Subcutaneous abdominal adipose tissue (tissue), 5 donors: ENCODE data around the gene CLASRP.

Experiments used
- H3K27ac ChIP-seq: one replicate; pipeline ENCODE4 v1.7.0; 2013; ENCODE audit warnings: low read depth, mild to moderate bottlenecking, inconsistent platforms, low read length, moderate library complexity
- H3K27me3 ChIP-seq, 5 donors: one replicate each; pipeline ENCODE4 v1.7.0; 2013; ENCODE audit warnings: low read length in 5 of 5, inconsistent platforms in 1 of 5; ENCODE audit not compliant: control insufficient read depth in 5 of 5, insufficient read depth in 4 of 5
- H3K36me3 ChIP-seq, 5 donors: one replicate each; pipeline ENCODE4 v1.7.0; 2013; ENCODE audit warnings: low read length in 5 of 5; ENCODE audit not compliant: control insufficient read depth in 5 of 5, insufficient read depth in 5 of 5
- H3K4me1 ChIP-seq, 5 donors: one replicate each; pipeline ENCODE4 v1.7.0; 2013; ENCODE audit warnings: low read length in 5 of 5, mild to moderate bottlenecking in 3 of 5, moderate library complexity in 1 of 5; ENCODE audit not compliant: control insufficient read depth in 5 of 5, insufficient read depth in 5 of 5
- H3K4me3 ChIP-seq, 5 donors: one replicate each; pipeline ENCODE4 v1.7.0; 2013; ENCODE audit warnings: low read length in 5 of 5, low read depth in 1 of 5
- H3K9ac ChIP-seq, 5 donors: one replicate each; pipeline ENCODE4 v1.7.0; 2013; ENCODE audit warnings: low read length in 5 of 5, mild to moderate bottlenecking in 4 of 5, moderate library complexity in 3 of 5
- H3K9me3 ChIP-seq, 5 donors: one replicate each; pipeline ENCODE4 v1.7.0; 2013; ENCODE audit warnings: low read length in 5 of 5; ENCODE audit not compliant: control insufficient read depth in 5 of 5
- donor health status: healthy.
- donor health status: healthy.
- donor health status: healthy.
- donor health status: healthy.
- donor health status: healthy.

The CLASRP gene

DNA sequence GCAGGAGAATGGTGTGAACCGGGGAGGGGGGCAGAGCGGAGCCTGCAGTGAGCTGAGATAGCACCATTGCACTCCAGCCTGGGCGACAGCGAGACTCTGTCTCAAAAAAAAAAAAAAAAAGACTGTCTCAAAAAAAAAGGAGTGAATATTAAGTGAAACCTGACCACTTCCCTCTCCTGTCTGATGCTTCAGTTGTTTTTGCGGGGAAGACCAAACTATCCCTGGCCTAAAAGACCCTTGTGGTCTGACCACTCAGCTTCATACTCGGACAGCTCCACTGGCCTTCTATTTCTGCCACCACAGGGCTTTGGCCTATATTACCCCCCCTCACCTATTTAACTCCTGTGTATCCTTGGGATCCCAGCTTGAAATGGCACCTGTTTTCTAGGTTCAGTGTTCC is 2.3 kb downstream of the CLASRP start:
- Histone ChIP-seq H3K4me3 (no peak overlapping the region), H3K27ac (no peak overlapping the region), H3K36me3 (peaks cover 0 to 71% (median 46%) of the 10 kb centered on the region in 5 donors), H3K9ac (peak overlapping the region in 3 of 5 donors; percentile 8 to 41 (median 11)), H3K4me1 (peaks cover 11 to 47% (median 29%) of the 10 kb centered on the region in 5 donors), H3K27me3 (no peaks in the 10 kb centered on the region), H3K9me3 (no peaks in the 10 kb centered on the region)

DNA sequence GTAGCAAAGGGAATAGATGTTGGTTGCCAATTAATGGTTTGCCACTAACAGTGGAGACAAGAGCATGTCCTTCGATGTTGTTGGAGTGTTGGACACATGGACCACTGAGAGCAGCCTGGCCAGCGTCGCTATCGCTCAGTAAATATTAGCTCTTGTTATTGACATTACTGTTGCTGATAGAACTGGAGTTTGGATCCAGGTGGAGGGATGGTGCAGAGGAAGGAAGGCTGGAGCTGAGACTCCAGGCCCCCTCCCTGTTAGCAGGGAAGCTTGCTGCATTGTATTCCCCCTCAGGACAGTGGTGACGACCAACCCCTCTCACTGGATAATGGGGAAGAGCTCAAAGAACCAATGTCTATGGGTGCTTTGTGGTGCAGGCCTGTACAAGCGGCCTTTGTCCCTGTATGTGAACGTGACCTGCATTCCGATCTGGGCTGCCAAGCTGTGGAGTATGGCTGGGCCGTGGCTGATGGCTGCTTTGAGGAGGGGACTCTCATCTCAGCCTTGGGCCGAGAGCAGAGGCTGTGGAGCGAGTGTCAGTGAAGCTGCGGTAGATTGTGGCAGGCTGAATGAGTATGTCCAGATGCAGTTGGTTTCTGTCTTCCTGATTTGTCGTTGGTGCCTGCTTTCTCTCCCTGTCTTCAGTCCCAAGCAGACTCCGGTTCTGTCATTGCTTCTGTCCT is 7.0 kb downstream of the CLASRP start:
- peak overlapping the region in 1 of 5 donors; percentile 0 for H3K9ac ChIP-seq
- no peak overlapping the region for H3K27ac ChIP-seq
- H3K4me3 ChIP-seq: no peak overlapping the region
- H3K36me3 ChIP-seq: peaks cover 0 to 64% (median 42%) of the 10 kb centered on the region in 5 donors
- H3K27me3 ChIP-seq: no peaks in the 10 kb centered on the region
- H3K4me1 ChIP-seq: peaks cover 4 to 41% (median 15%) of the 10 kb centered on the region in 5 donors
- no peaks in the 10 kb centered on the region for H3K9me3 ChIP-seq

DNA sequence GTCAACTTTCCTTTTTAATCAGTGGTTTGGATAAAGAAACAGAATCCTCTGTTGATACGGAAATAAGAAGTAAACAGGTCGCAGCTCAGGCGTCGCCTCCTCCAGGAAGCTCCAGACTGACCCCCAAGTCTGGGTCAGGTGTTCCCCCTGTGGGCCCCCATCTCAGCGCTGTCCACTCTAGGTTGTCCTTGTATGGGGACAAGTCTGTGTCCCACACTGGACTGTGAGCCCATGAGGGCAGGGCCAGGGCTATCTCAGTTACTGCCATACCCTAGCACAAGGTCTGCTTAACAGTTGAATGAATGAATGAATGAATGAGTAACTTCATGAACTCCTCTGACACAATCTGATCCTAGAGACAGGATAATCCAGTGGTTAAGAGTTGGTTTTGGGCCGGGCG is 7.5 kb downstream of the CLASRP start:
- H3K27ac ChIP-seq: no peak overlapping the region
- peaks cover 0 to 61% (median 38%) of the 10 kb centered on the region in 5 donors for H3K36me3 ChIP-seq
- H3K4me3 ChIP-seq: no peak overlapping the region
- no peaks in the 10 kb centered on the region for H3K9me3 ChIP-seq
- H3K9ac ChIP-seq: peak overlapping the region in 1 of 5 donors; percentile 0
- no peaks in the 10 kb centered on the region for H3K27me3 ChIP-seq
- H3K4me1 ChIP-seq: peaks cover 4 to 36% (median 14%) of the 10 kb centered on the region in 5 donors

DNA sequence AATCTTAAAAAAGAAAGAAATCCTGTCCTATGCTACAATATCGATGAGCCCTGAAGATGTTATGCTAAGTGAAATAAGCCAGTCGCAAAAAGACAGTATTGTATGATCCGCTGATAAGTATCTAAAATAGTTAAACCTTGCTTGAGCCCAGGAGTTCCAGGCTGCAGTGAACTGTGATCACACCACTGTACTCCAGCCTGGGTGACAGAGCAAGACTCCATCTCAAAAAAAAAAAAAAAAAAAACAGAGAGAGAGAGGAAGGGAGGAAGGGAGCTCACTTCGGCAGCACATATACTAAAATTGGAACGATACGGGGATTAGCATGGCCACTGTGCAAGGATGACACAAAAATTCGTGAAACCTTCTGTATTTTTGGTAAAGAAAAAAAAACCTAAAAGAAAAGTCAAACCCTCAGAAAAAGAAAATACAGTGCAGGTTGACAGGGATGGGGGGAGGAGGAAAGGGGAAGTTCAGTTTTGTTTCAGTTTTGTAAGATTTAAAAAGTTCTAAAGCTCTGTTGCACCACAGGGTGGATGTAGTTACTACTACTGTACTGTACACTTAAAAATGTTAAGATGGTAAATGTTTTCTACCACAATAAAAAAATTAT is 8.4 kb downstream of the CLASRP start:
- Histone ChIP-seq H3K4me3 (no peak overlapping the region), H3K27ac (no peak overlapping the region), H3K4me1 (peaks cover 4 to 35% (median 19%) of the 10 kb centered on the region in 5 donors), H3K36me3 (peaks cover 0 to 60% (median 36%) of the 10 kb centered on the region in 5 donors), H3K27me3 (no peaks in the 10 kb centered on the region), H3K9ac (no peak overlapping the region), H3K9me3 (no peaks in the 10 kb centered on the region)

DNA sequence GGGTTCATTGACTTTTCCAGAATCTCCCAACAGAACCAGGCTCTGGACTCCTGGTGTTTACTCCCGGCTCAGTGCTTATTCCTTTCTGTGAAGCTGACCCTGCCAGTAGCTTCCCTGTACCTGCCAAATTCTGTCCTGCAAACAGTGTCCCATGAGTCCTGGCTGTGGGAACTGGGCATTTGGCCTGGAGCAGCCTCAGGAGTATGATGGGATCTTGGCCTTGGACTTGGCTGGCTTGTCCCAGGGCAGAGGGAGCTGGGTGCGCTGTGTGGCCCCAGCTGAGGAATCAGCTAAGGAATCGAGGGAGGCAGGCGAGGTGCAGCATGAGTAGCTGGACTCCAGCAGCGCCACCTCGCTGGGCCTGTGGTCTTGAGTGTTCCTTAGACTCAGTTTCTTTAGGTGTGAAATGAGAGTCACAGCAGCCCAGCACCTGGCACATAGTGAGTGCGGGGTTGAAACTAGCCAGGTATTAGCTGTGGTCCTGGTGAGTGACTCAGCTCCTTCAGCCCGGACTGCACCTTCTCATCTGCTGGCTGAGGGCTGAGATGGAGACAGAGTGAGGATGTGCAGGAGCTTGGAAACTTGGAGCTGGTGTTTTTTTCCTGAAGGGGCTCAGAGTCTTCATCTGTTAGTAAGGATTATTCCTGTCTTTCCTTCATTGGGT is 10.4 kb downstream of the CLASRP start:
- Histone ChIP-seq H3K4me1 (peaks cover 4 to 37% (median 19%) of the 10 kb centered on the region in 5 donors), H3K9me3 (no peaks in the 10 kb centered on the region), H3K4me3 (no peak overlapping the region), H3K36me3 (peaks cover 0 to 60% (median 43%) of the 10 kb centered on the region in 5 donors), H3K27me3 (no peaks in the 10 kb centered on the region), H3K27ac (no peak overlapping the region), H3K9ac (peak overlapping the region in 2 of 5 donors; percentile 6 to 41)

DNA sequence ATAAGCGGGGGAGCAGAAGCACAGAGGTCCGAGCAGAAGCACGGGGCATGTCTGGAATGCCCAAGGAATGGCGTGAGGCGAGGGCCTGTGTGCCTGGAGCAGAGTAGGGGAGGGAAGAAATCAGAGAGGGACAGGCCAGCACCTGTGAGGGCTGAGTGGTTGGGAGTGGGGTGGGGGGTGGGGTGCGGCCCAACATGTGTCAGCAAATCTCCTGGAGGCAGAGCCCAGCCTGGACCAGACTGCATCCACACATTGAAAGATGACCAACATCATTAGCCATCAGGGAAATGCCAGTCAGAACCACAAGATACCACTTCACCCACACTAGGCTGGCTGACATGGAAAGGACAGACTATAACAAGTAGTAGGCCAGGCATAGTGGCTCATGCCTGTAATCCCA is 11.2 kb downstream of the CLASRP start:
- no peaks in the 10 kb centered on the region for H3K9me3 ChIP-seq
- no peak overlapping the region for H3K9ac ChIP-seq
- no peak overlapping the region for H3K4me3 ChIP-seq
- no peaks in the 10 kb centered on the region for H3K27me3 ChIP-seq
- peaks cover 4 to 35% (median 19%) of the 10 kb centered on the region in 5 donors for H3K4me1 ChIP-seq
- peaks cover 0 to 60% (median 43%) of the 10 kb centered on the region in 5 donors for H3K36me3 ChIP-seq
- H3K27ac ChIP-seq: no peak overlapping the region

DNA sequence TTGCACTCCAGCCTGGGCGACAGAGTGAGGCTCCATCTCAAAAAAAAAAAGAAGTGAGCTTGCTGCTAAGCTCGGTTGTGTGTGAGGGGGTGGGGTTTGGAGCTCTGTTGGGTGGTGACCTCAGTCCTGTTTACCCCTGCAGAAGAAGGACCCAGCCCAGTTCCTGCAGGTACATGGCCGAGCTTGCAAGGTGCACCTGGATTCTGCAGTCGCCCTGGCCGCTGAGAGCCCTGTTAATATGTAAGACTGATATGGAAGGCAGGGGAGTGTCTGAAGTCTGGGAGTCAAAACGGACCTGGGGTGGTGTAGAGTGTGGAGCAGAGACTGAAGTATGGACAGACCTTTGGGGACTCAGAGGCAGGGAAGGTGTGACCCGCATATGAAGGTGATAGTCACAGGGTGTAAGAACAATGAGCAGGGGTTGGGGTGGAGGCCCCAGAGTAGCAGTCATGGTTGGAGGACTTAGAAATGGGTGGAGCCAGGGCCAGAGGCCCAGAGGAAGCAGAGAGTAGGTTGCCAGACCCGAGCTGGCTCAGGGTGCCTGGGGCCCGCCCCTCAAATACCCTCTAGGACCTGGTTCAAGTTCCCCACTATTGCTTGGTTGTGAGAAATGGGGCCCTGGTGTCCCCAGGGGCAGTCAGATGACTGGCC is 13.2 kb downstream of the CLASRP start:
- no peaks in the 10 kb centered on the region for H3K27me3 ChIP-seq
- H3K27ac ChIP-seq: no peak overlapping the region
- H3K36me3 ChIP-seq: peaks cover 0 to 64% (median 45%) of the 10 kb centered on the region in 5 donors
- peaks cover 4 to 25% (median 14%) of the 10 kb centered on the region in 5 donors for H3K4me1 ChIP-seq
- H3K4me3 ChIP-seq: no peak overlapping the region
- H3K9ac ChIP-seq: no peak overlapping the region
- no peaks in the 10 kb centered on the region for H3K9me3 ChIP-seq

DNA sequence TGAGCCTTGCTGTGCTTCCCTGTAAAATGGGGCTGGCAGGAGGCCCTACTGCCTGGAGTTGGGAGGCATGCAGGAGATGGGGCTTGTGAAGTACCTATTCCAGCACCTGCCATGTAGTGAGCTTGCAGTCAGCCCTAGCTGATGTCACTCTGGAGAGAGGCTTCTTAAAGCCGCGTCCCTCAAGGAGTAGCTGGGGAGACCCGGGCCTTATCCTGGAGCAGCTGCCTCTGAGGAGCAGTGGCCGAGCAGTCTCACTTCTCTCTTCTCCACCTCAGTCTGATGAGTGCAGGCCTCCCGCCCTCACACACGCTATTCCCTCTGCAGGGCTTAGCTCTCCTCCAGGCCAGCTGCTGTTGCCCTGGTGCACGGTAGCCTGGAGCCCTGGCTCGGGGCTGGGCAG is 18.0 kb downstream of the CLASRP start:
- no peaks in the 10 kb centered on the region for H3K9me3 ChIP-seq
- H3K27me3 ChIP-seq: no peaks in the 10 kb centered on the region
- H3K4me3 ChIP-seq: no peak overlapping the region
- H3K27ac ChIP-seq: no peak overlapping the region
- H3K36me3 ChIP-seq: peaks cover 0 to 96% (median 92%) of the 10 kb centered on the region in 5 donors
- H3K4me1 ChIP-seq: peaks cover 0 to 7% (median 4%) of the 10 kb centered on the region in 5 donors
- H3K9ac ChIP-seq: no peak overlapping the region

DNA sequence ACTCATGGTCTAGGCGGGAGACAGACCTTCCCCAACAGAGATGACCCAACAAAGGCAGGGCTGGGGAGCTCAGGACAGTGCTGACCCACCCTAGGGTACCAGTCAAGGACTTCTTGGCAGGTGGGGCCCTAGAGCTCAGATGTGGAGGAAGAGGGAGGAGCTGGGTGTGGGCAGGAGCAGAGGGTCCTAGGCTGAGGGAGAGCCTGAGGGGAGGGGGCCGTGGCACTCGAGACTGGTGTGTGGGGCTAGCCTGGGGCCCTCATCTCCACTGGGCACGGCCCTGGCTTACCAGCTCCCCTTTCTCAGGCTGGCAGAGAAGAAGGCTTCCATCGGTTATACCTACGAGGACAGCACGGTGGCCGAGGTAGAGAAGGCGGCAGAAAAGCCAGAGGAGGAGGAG is 18.6 kb downstream of the CLASRP start:
- Histone ChIP-seq H3K9me3 (no peaks in the 10 kb centered on the region), H3K4me1 (peaks cover 0 to 1% (median 0%) of the 10 kb centered on the region in 5 donors), H3K9ac (no peak overlapping the region), H3K36me3 (peaks cover 0 to 93% (median 92%) of the 10 kb centered on the region in 5 donors), H3K27ac (no peak overlapping the region), H3K27me3 (no peaks in the 10 kb centered on the region), H3K4me3 (no peak overlapping the region)
